C4-2B (cell line): ENCODE results near the gene BRAF.

Experiments used
- H3K27ac ChIP-seq: fragments of 450-650 bp; 2 replicates; pipeline ENCODE4 v1.5.1; 2017
- CTCF ChIP-seq: fragments of 450-650 bp; conservative IDR thresholded peaks from 2 replicates; pipeline ENCODE4 v1.5.1; 2017; ENCODE audit warnings: mild to moderate bottlenecking
- ZFX ChIP-seq: fragments of 450-650 bp; IDR thresholded peaks from 2 replicates; pipeline ENCODE4 v1.6.1; 2017

The BRAF gene

GRCh38 chr7:140734096-140734495 is 190.6 kb downstream of the BRAF start:
- TF ChIP-seq CTCF (no peak), ZFX (no peak)
- H3K27ac ChIP-seq: no peak overlapping the region

GRCh38 chr7:140732416-140732815 is 192.3 kb downstream of the BRAF start:
- TF ChIP-seq ZFX (no peak), CTCF (no peak)

DNA sequence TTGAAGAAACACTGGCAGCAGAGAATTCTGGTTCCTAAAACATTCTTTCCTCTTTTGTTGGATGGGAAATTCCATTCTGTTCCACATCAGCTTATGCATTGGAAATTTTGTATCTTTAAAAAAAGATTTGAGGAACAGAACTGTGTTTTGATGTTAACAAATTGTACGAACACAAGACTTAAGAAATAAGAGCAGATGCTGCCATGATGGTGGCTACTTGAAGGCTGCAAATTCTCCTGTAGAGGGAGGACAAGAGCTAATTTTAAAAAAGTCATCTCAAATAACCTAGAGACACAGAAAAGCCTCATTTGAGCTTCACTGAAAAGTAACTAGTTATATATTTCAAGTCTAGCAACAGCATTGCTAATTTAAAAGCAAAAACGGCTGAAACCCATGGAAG is 198.4 kb downstream of the BRAF start:
- H3K27ac ChIP-seq: no peak overlapping the region
- TF ChIP-seq ZFX: no peak
- TF ChIP-seq CTCF: peak; percentile 78

More at GRCh38 chr7:140732416-140732815, 192.3 kb downstream of the BRAF start:
- no peak overlapping the region for H3K27ac ChIP-seq

GRCh38 chr7:140724706-140725105 is 200.0 kb downstream of the BRAF start:
- no peak overlapping the region for H3K27ac ChIP-seq
- TF ChIP-seq ZFX (no peak), CTCF (no peak)

DNA sequence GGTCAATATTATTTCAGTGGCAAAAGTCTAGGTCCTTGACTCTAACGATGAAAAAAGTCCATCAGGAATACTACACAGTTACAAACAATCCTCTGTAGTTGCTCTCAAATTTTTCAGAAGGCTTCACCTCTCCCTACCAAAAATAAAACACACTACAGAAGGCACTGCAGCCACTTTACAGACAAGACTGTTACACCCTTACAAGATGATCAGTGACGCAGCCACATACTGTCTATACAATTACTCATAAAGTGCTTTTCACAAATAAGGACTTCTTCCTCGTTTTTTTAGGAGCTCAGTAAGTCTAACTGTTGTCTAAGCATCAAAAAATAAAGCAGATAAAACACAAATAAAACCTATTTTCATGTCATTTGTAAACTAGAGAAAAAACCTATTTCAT is 201.2 kb downstream of the BRAF start:
- TF ChIP-seq CTCF: no peak
- TF ChIP-seq ZFX: no peak
- no peak overlapping the region for H3K27ac ChIP-seq

GRCh38 chr7:140723006-140723405 is 201.7 kb downstream of the BRAF start:
- no peak overlapping the region for H3K27ac ChIP-seq
- TF ChIP-seq CTCF: no peak
- no peak for TF ChIP-seq ZFX

DNA sequence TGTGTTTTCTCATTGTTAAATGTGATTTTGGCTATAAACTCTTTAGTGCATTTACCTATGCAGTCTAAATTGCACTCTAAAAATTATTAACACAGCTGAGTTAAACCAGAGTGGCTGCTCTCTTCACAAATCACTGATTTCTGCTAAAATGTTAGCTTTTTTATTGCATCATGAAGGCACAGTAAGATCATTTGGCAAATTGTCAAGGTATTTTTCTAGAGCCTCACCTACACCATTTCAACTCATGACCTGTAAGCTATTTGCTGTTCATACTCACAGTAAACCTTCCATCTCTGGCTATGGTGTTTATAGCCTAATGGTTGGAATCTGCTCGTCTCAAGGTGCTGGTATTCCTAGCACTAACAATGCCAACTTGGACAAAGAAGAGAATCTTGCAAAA is 202.5 kb downstream of the BRAF start:
- H3K27ac ChIP-seq: no peak overlapping the region
- TF ChIP-seq ZFX: no peak
- no peak for TF ChIP-seq CTCF
